Aortic smooth muscle cell (primary cell): ENCODE measurements around the gene KRT38. TPM values are rescaled to one million over a fixed set of nuclear protein-coding genes. Genes with fewer than 3 reads are reported as not detected.

ENCODE experiments used
- total RNA-seq: library from RNA; depleted of rRNA; stranded (reverse); fragments of >200 nt; gene quantifications from 2 replicates; pipeline ENCODE4 v1.2.3, GENCODE V29; 2014

Gene KRT38
- total RNA-seq, result not detected in 2 replicates

GRCh38 chr17:41440531-41441033 is at the start of gene KRT38:
Gene KRT38 (minus strand): TSS chr17:41440983. CDS start chr17:41440921, 62 bp downstream.

DNA sequence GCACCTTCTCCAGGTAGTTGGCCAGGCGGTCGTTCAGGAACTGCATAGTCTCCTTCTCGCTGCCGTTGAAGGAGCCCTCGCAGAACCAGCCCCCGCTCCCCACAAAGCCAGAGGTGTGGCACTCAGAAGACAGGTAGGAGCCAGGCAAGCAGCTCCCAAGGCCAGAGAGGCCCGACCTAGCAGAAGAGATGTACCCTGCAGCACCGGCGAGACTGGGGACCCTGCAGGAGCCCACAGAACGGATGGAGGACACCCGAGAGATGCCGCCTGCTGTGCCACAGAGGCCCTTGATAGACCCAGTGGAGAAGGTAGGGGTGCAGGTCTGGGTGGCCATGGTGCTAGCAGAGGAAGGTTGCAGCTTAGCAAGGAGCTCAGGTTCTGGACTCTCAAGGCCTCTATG is 48.7 kb upstream of the KRT38 start, which contains the start of gene KRT36:
TSS of gene KRT36 (minus strand) at position 380 of the 400 bp plus-strand sequence. CDS start at position 334, 46 bp downstream.

GRCh38 chr17:41481036-41481435 is 40.3 kb upstream of the KRT38 start, which contains the start of gene KRT35:
Gene KRT35 (minus strand): TSS chr17:41481151. CDS start chr17:41481097, 54 bp downstream.

GRCh38 chr17:41466988-41467387 is 26.2 kb upstream of the KRT38 start, which contains the start of gene KRT32:
Gene KRT32 (minus strand): TSS chr17:41467386. CDS start chr17:41467325, 61 bp downstream.

GRCh38 chr17:41424111-41424635 is 16.6 kb downstream of the KRT38 start, which contains the start of gene KRT37:
Gene KRT37 (minus strand): TSS chr17:41424585. CDS start chr17:41424523, 62 bp downstream.

GRCh38 chr17:41396996-41397660 is 43.7 kb downstream of the KRT38 start, which contains the start of gene KRT31:
Gene KRT31 (minus strand): TSS chr17:41397608. CDS start chr17:41397539, 69 bp downstream.

Other genes with a start within 250 kb of the KRT38 start
- gene KRTAP9-2, start 214.3 kb downstream of the KRT38 start, total RNA-seq, result not detected in 2 replicates
- not detected in 2 replicates for gene KRTAP9-3, start 208.5 kb downstream of the KRT38 start, total RNA-seq
- not detected in 2 replicates for gene KRTAP9-8, start 203.0 kb downstream of the KRT38 start, total RNA-seq
- gene KRTAP9-4, start 191.3 kb downstream of the KRT38 start, total RNA-seq, result not detected in 2 replicates
- gene KRTAP9-9, start 185.6 kb downstream of the KRT38 start, total RNA-seq, result not detected in 2 replicates
- not detected in 2 replicates for gene KRTAP9-6, start 175.6 kb downstream of the KRT38 start, total RNA-seq
- not detected in 2 replicates for gene KRTAP9-7, start 165.3 kb downstream of the KRT38 start, total RNA-seq
- not detected in 2 replicates for gene KRTAP29-1, start 138.1 kb downstream of the KRT38 start, total RNA-seq
- gene KRTAP16-1, start 131.7 kb downstream of the KRT38 start, total RNA-seq, result not detected in 2 replicates
- gene KRTAP17-1, start 125.3 kb downstream of the KRT38 start, total RNA-seq, result not detected in 2 replicates
- not detected in 2 replicates for gene KRT33A, start 90.2 kb downstream of the KRT38 start, total RNA-seq
- gene KRT33B, start 71.2 kb downstream of the KRT38 start, total RNA-seq, result not detected in 2 replicates
- gene KRT34, start 58.7 kb downstream of the KRT38 start, total RNA-seq, result not detected in 2 replicates
- gene KRT31, start 43.4 kb downstream of the KRT38 start, total RNA-seq, result not detected in 2 replicates
- not detected in 2 replicates for gene KRT37, start 16.4 kb downstream of the KRT38 start, total RNA-seq
- not detected in 2 replicates for gene KRT32, start 26.4 kb upstream of the KRT38 start, total RNA-seq
- gene KRT35, start 40.2 kb upstream of the KRT38 start, total RNA-seq, result not detected in 2 replicates
- 0.13 TPM in 1 of 2 replicates, not detected in the other for gene KRT36, start 48.9 kb upstream of the KRT38 start, total RNA-seq
- gene KRT13, start 64.6 kb upstream of the KRT38 start, total RNA-seq, result not detected in 2 replicates
- 2.5 and 3.0 TPM in 2 replicates for gene KRT15, start 77.9 kb upstream of the KRT38 start, total RNA-seq
- 25.1 and 30.7 TPM in 2 replicates for gene KRT19, start 87.3 kb upstream of the KRT38 start, total RNA-seq
- not detected in 2 replicates for gene KRT9, start 131.1 kb upstream of the KRT38 start, total RNA-seq
- 1.1 TPM in 1 of 2 replicates, not detected in the other for gene KRT14, start 145.9 kb upstream of the KRT38 start, total RNA-seq
- gene KRT16, start 171.8 kb upstream of the KRT38 start, total RNA-seq, result 0.79 and 1.4 TPM in 2 replicates
- 7.1 and 7.4 TPM in 2 replicates for gene KRT17, start 183.6 kb upstream of the KRT38 start, total RNA-seq
- 73.1 and 112 TPM in 2 replicates for gene EIF1, start 247.9 kb upstream of the KRT38 start, total RNA-seq